Trophoblast cell (in vitro differentiated cells and primary cell): ENCODE results near the gene MORN2.

Source experiments
- DNase-seq, 2 donors: peaks; one replicate each; pipeline ENCODE4 v3.0.0-alpha.2; 2016
- H2AFZ ChIP-seq: 2 replicates; pipeline ENCODE4 v1.6.1; 2013; ENCODE audit warnings: low read length, moderate library complexity, mild to moderate bottlenecking; ENCODE audit not compliant: insufficient read depth, poor library complexity
- H2AK5ac ChIP-seq: 2 replicates; pipeline ENCODE4 v1.6.1; 2013; ENCODE audit warnings: mild to moderate bottlenecking, low read length
- H2BK120ac ChIP-seq: 2 replicates; pipeline ENCODE4 v1.6.1; 2013; ENCODE audit warnings: low read length, mild to moderate bottlenecking, moderate library complexity; ENCODE audit not compliant: insufficient read depth, poor library complexity
- H2BK12ac ChIP-seq: 2 replicates; pipeline ENCODE4 v1.6.1; 2013; ENCODE audit warnings: mild to moderate bottlenecking, low read length, moderate library complexity
- H2BK5ac ChIP-seq: 2 replicates; pipeline ENCODE4 v1.6.1; 2013; ENCODE audit warnings: low read length, low read depth, moderate library complexity, mild to moderate bottlenecking; ENCODE audit not compliant: poor library complexity
- H3K14ac ChIP-seq: 2 replicates; pipeline ENCODE4 v1.6.1; 2013; ENCODE audit warnings: mild to moderate bottlenecking, low read length
- H3K18ac ChIP-seq: 2 replicates; pipeline ENCODE4 v1.6.1; 2013; ENCODE audit warnings: mild to moderate bottlenecking, low read length
- H3K23ac ChIP-seq: 2 replicates; pipeline ENCODE4 v1.6.1; 2013; ENCODE audit warnings: low read length
- H3K27ac ChIP-seq: 2 replicates; pipeline ENCODE4 v1.5.1; 2013; ENCODE audit warnings: low read depth, mild to moderate bottlenecking, inconsistent platforms, low read length, moderate library complexity
- H3K27me3 ChIP-seq: 2 replicates; pipeline ENCODE4 v1.6.1; 2013; ENCODE audit warnings: inconsistent platforms, mild to moderate bottlenecking, low read length, moderate library complexity; ENCODE audit not compliant: insufficient read depth
- H3K36me3 ChIP-seq, 2 experiments: 1 replicate in 1 of 2; 2 replicates in 1 of 2; pipeline ENCODE4 v1.6.1; 2013; ENCODE audit warnings: low read length in 2 of 2, mild to moderate bottlenecking in 2 of 2, moderate library complexity in 1 of 2; ENCODE audit not compliant: insufficient read depth in 2 of 2, control insufficient read depth in 1 of 2
- H3K4ac ChIP-seq: 2 replicates; pipeline ENCODE4 v1.6.1; 2013; ENCODE audit warnings: low read depth, mild to moderate bottlenecking, low read length, moderate library complexity
- H3K4me1 ChIP-seq, 2 experiments: 1 replicate in 1 of 2; 2 replicates in 1 of 2; pipeline ENCODE4 v1.6.1; 2013; ENCODE audit warnings: low read length in 2 of 2, mild to moderate bottlenecking in 2 of 2, moderate library complexity in 1 of 2; ENCODE audit not compliant: insufficient read depth in 2 of 2, control insufficient read depth in 1 of 2
- H3K4me2 ChIP-seq: 2 replicates; pipeline ENCODE4 v1.6.1; 2013; ENCODE audit warnings: inconsistent platforms, mild to moderate bottlenecking, low read length, moderate library complexity
- H3K4me3 ChIP-seq: 2 replicates; pipeline ENCODE4 v1.5.1; 2013; ENCODE audit warnings: mild to moderate bottlenecking, low read depth, low read length, inconsistent platforms
- H3K79me1 ChIP-seq: one replicate; pipeline ENCODE4 v1.6.1; 2013; ENCODE audit warnings: low read length
- H3K79me2 ChIP-seq: 2 replicates; pipeline ENCODE4 v1.6.1; 2013; ENCODE audit warnings: low read length, mild to moderate bottlenecking; ENCODE audit not compliant: control insufficient read depth, insufficient read depth, poor library complexity
- H3K9ac ChIP-seq: 2 replicates; pipeline ENCODE4 v1.6.1; 2013; ENCODE audit warnings: mild to moderate bottlenecking, low read length
- H3K9me3 ChIP-seq: 2 replicates; pipeline ENCODE4 v1.6.1; 2013; ENCODE audit warnings: low read depth, mild to moderate bottlenecking, control low read depth, inconsistent platforms, low read length; ENCODE audit not compliant: insufficient read depth
- H4K12ac ChIP-seq: 2 replicates; pipeline ENCODE4 v1.6.1; 2013; ENCODE audit warnings: low read depth, mild to moderate bottlenecking, low read length, moderate library complexity
- H4K8ac ChIP-seq: 2 replicates; pipeline ENCODE4 v1.6.1; 2013; ENCODE audit warnings: low read depth, mild to moderate bottlenecking, low read length, moderate library complexity
- H4K91ac ChIP-seq: one replicate; pipeline ENCODE4 v1.6.1; 2013; ENCODE audit warnings: low read depth, mild to moderate bottlenecking, low read length, moderate library complexity
- WGBS: extraction: QIAGEN DNeasy Blood & Tissue Kit; methylation state at CpG from one replicate; pipeline ENCODE4 v1.1.7; 2013; ENCODE audit warnings: missing lambda C conversion rate; ENCODE audit not compliant: insufficient read length, insufficient coverage; ENCODE audit errors: extremely low coverage; 5-methylcytosine and 5-hydroxymethylcytosine counted together

The MORN2 gene

DNA sequence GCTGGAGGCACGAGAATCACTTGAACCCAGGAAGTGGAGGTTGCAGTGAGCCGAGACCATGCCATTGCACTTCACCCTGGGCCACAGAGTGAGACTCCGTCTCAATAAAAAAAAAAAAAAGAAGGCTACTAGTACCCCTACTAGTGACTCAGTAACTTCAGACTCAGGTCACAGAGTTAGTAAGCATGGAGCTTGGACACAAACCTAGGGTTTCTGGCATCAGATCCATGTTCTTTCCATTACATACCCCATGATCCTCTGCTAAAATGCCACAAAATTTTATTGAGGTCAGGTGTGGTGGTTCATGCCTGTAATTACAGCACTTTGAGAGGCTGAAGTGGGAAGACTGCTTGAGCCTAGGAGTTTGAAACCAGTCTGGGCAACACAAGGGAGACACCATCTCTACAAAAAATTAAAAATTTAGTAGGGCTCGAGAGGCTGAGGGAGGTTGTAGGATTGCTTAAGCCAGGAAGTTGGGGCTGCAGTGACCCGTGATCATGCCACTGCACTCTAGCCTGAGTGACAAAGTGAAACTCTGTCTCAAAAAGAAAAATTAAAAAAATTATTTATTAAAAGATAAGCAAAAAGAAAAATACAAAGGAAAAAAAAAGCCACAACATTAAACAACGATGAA lies 45.1 kb upstream of the MORN2 start:
- Histone ChIP-seq H3K27me3 (no peaks in the 10 kb centered on the region), H3K27ac (no peak overlapping the region), H4K8ac (no peak overlapping the region), H2BK12ac (no peak overlapping the region), H3K23ac (no peak overlapping the region), H3K4me1 (no peaks in the 10 kb centered on the region), H3K18ac (no peak overlapping the region), H3K79me1 (no peaks in the 10 kb centered on the region), H3K14ac (no peak overlapping the region), H3K4ac (no peak overlapping the region), H3K4me2 (no peak overlapping the region), H2AFZ (no peak overlapping the region), H3K4me3 (no peak overlapping the region), H3K36me3 (peaks cover 3 to 6% of the 10 kb centered on the region in 2 experiments), H4K12ac (no peak overlapping the region), H3K9me3 (no peaks in the 10 kb centered on the region), H2BK5ac (no peak overlapping the region), H2AK5ac (no peak overlapping the region), H2BK120ac (no peak overlapping the region), H3K9ac (no peak overlapping the region), H4K91ac (no peak overlapping the region), H3K79me2 (no peaks in the 10 kb centered on the region)
- WGBS: no CpG with 5 or more reads among the region's 6 CpGs
- DNase-seq: no peak

DNA sequence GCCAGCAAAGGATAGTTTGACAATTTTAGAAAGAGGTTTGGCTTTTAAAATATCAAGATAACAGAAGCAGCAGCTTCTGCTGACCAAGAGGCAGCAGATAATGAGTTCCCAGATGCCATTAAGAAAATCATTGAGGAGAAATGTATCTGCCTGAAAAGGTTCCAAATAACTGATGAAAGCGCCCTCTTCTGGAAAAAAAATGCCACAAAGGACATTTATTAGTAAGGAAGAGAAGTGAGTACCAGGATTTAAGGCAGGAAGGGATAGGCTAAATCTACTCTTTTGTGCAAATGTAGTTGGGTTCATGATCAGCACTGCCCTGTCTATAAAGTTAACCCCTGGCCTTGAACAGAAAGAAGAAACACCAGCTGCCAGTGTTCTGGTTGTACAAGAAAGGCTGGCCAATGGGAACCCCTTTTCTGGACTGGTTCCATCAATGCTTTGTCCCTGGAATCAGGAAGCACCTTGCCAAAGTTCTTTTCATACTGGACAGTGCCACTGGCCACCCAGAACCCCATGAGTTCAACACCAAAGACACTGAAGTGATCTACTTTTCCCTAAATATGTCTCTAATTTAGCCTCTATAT lies 40.7 kb upstream of the MORN2 start:
- Histone ChIP-seq H3K36me3 (peaks cover 12 to 13% of the 10 kb centered on the region in 2 experiments), H2BK120ac (no peak overlapping the region), H2BK5ac (no peak overlapping the region), H3K23ac (no peak overlapping the region), H3K9me3 (no peaks in the 10 kb centered on the region), H2AFZ (no peak overlapping the region), H2AK5ac (no peak overlapping the region), H2BK12ac (no peak overlapping the region), H3K79me2 (no peaks in the 10 kb centered on the region), H4K12ac (no peak overlapping the region), H3K4me3 (no peak overlapping the region), H3K27ac (no peak overlapping the region), H3K27me3 (no peaks in the 10 kb centered on the region), H3K4me2 (no peak overlapping the region), H3K14ac (no peak overlapping the region), H3K4ac (no peak overlapping the region), H3K18ac (no peak overlapping the region), H3K9ac (no peak overlapping the region), H4K91ac (no peak overlapping the region), H3K4me1 (no peaks in the 10 kb centered on the region), H3K79me1 (no peaks in the 10 kb centered on the region), H4K8ac (no peak overlapping the region)
- peak in 1 of 2 donors; percentile 80 for DNase-seq
- no CpG with 5 or more reads among the region's 1 CpG for WGBS

DNA sequence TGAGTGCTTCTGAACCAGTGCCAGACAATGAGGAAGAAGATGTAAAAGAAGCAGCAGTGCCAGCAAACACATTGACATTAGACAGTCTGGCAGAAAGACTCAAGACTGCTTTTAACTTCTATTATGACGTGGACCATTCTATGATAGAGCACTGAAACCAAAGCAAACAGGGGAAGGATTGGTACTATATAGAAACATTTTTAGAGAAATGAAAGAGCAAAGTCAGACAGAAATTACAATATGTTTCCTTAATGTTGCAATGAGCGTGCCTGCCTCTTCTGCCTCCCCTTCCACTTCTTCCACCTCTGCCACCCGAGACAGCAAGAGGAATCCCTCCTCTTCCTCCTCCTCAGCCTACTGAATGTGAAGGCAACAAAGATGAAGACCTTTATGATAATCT lies 39.8 kb upstream of the MORN2 start:
- no peaks in the 10 kb centered on the region for H3K9me3 ChIP-seq
- no peak overlapping the region for H4K8ac ChIP-seq
- no peak overlapping the region for H2AK5ac ChIP-seq
- H3K4me1 ChIP-seq: no peaks in the 10 kb centered on the region
- H3K36me3 ChIP-seq: peaks cover 12 to 13% of the 10 kb centered on the region in 2 experiments
- H2BK5ac ChIP-seq: no peak overlapping the region
- H2BK120ac ChIP-seq: no peak overlapping the region
- H2BK12ac ChIP-seq: no peak overlapping the region
- peak in 1 of 2 donors; percentile 13 for DNase-seq
- H3K4ac ChIP-seq: no peak overlapping the region
- H4K12ac ChIP-seq: no peak overlapping the region
- no peak overlapping the region for H2AFZ ChIP-seq
- no peaks in the 10 kb centered on the region for H3K27me3 ChIP-seq
- no peak overlapping the region for H3K9ac ChIP-seq
- no peak overlapping the region for H3K4me2 ChIP-seq
- H3K23ac ChIP-seq: no peak overlapping the region
- no peak overlapping the region for H4K91ac ChIP-seq
- H3K18ac ChIP-seq: no peak overlapping the region
- no peak overlapping the region for H3K27ac ChIP-seq
- H3K4me3 ChIP-seq: no peak overlapping the region
- no peaks in the 10 kb centered on the region for H3K79me1 ChIP-seq
- no peak overlapping the region for H3K14ac ChIP-seq
- no CpG with 5 or more reads among the region's 3 CpGs for WGBS
- H3K79me2 ChIP-seq: no peaks in the 10 kb centered on the region

DNA sequence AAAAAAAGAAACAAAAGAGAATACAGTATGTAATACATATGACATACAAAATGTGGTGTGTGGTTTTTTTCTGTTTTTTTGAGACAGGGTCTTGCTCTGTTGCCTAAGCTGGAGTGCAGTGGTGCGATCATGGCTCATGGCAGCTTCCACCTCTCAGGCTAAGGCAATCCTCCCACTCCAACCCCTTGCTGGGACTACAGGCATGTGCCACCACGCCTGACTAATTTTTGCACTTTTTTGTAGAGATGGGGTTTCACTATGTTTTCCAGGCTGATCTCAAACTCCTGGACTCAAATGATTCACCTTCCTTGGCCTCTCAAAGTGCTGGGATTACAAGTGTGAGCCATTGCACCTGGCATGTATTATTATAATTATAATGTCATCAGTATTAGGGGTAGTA lies 39.0 kb upstream of the MORN2 start:
- Histone ChIP-seq H3K18ac (no peak overlapping the region), H4K91ac (no peak overlapping the region), H3K14ac (no peak overlapping the region), H2BK120ac (no peak overlapping the region), H3K79me1 (no peaks in the 10 kb centered on the region), H4K12ac (no peak overlapping the region), H3K23ac (no peak overlapping the region), H3K4ac (no peak overlapping the region), H2AK5ac (no peak overlapping the region), H2BK12ac (no peak overlapping the region), H3K9me3 (no peaks in the 10 kb centered on the region), H3K9ac (no peak overlapping the region), H3K4me1 (no peaks in the 10 kb centered on the region), H4K8ac (no peak overlapping the region), H2AFZ (no peak overlapping the region), H3K4me3 (no peak overlapping the region), H3K4me2 (no peak overlapping the region), H2BK5ac (no peak overlapping the region), H3K36me3 (peaks cover 12 to 13% of the 10 kb centered on the region in 2 experiments), H3K79me2 (no peaks in the 10 kb centered on the region), H3K27me3 (no peaks in the 10 kb centered on the region), H3K27ac (no peak overlapping the region)
- DNase-seq: no peak
- no CpG with 5 or more reads among the region's 2 CpGs for WGBS
